ENCODE results near the gene PHETA2.
"Not testable (repeated sequence)": the region's sequence is repeated elsewhere in the genome, so short reads cannot be mapped to it uniquely, and the experiment has no call there.

Gene PHETA2

GRCh38 chr22:42077486-42078125, 3.6 kb downstream of the PHETA2 start:
- no peaks in the 10 kb centered on the region for H3K27me3 Mint-ChIP-seq
- no peak overlapping the region for H3K4me3 Mint-ChIP-seq
- H3K4me1 Mint-ChIP-seq (ENCODE audit: low read depth): peaks cover 43% of the 10 kb centered on the region
- no peaks in the 10 kb centered on the region for H3K9me3 Mint-ChIP-seq
- peak overlapping the region; percentile 26 for H3K27ac Mint-ChIP-seq
- peaks cover 10% of the 10 kb centered on the region for H3K36me3 Mint-ChIP-seq (ENCODE audit: low read depth)

GRCh38 chr22:42078469-42079318, 4.6 kb downstream of the PHETA2 start:
- peak overlapping the region; percentile 93 for H3K27ac Mint-ChIP-seq
- no peaks in the 10 kb centered on the region for H3K27me3 Mint-ChIP-seq
- H3K36me3 Mint-ChIP-seq (ENCODE audit: low read depth): peaks cover 16% of the 10 kb centered on the region
- H3K9me3 Mint-ChIP-seq: no peaks in the 10 kb centered on the region
- H3K4me3 Mint-ChIP-seq: peak overlapping the region; percentile 96
- peaks cover 40% of the 10 kb centered on the region for H3K4me1 Mint-ChIP-seq (ENCODE audit: low read depth)

DNA sequence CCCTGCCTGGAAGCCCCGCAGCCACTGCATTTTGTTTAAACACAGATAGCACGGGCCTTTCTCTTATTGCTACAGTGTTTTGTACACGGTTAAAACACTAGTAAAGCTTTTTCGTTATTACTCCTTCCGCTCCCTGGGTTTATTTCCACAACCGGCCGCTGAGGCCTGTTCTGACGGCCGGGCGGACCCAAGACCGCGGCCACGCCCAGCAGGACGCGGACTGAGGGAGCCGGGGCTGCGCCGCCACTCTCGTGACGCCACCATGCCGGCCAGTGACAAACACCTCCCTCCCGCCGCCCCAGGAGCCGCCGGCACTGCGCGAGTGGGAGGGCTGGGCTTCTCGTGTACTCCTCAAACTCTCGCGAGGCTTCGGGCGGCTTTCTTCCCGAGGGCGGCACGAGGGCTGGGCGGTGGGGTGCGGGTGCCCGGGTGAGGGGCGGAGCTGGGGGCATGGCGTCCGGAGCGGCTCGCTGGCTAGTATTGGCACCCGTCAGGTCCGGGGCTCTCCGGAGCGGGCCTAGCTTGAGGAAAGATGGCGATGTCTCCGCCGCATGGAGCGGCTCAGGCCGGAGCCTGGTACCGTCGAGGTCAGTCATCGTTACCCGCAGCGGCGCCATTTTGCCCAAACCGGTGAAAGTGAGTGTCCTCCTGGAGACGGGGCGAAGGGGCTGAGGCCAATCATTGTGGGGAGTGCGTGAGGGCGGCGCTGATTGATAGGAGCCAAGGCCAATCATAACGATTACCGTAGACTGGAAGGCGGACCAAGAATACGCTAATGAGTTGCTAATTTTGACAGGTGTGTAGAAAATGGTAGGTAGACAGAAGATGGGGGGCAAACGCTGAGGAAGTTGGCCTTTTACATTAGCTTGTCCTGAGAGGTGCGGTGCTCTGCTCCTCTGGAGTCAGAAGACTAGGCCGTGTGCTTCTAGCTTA, 5.5 kb downstream of the PHETA2 start, which contains the start of gene SMDT1:
Gene SMDT1 (plus strand): TSS at position 382 of the 933 bp plus-strand sequence. CDS start 69 bp downstream, at position 451.
- H3K27ac Mint-ChIP-seq: peak within 1 kb of the TSS; percentile 93

GRCh38 chr22:42080287-42080686, 6.2 kb downstream of the PHETA2 start:
- no peaks in the 10 kb centered on the region for H3K9me3 Mint-ChIP-seq
- H3K27me3 Mint-ChIP-seq: no peaks in the 10 kb centered on the region
- peaks cover 39% of the 10 kb centered on the region for H3K4me1 Mint-ChIP-seq (ENCODE audit: low read depth)
- H3K4me3 Mint-ChIP-seq: peak overlapping the region; percentile 96
- peak overlapping the region; percentile 93 for H3K27ac Mint-ChIP-seq
- H3K36me3 Mint-ChIP-seq (ENCODE audit: low read depth): peaks cover 28% of the 10 kb centered on the region

More for the DNA sequence above, 5.5 kb downstream of the PHETA2 start, which contains the start of gene SMDT1:
- Mint-ChIP-seq H3K27me3 (no peaks in the 10 kb centered on the region), H3K4me3 (peak within 1 kb of the TSS; percentile 96), H3K36me3 (ENCODE audit: low read depth) (peaks cover 23% of the 10 kb centered on the region), H3K9me3 (no peaks in the 10 kb centered on the region), H3K4me1 (ENCODE audit: low read depth) (peaks cover 39% of the 10 kb centered on the region)

DNA sequence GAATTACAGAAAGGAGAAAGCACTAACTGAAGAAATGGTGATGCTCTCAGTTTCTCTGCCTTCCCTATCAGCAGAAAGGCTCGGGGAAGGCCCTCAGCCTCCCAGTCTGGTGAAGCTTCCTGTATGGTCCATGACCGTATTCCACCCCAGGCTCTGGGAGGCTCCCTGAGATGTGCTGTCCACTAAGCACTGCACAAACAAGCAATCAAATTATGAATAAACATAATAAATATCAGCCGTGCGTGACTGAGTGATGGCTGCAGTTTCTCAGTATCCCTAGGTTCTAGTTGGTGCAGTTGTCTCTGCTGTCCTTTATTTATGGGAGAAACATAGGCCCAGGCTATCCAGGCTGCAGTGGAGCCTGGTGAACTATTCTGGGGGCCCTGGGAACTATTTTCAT, 9.1 kb downstream of the PHETA2 start:
- Mint-ChIP-seq H3K4me1 (ENCODE audit: low read depth) (peaks cover 42% of the 10 kb centered on the region), H3K9me3 (no peaks in the 10 kb centered on the region), H3K27me3 (no peaks in the 10 kb centered on the region), H3K4me3 (no peak overlapping the region), H3K27ac (no peak overlapping the region), H3K36me3 (ENCODE audit: low read depth) (peaks cover 48% of the 10 kb centered on the region)

DNA sequence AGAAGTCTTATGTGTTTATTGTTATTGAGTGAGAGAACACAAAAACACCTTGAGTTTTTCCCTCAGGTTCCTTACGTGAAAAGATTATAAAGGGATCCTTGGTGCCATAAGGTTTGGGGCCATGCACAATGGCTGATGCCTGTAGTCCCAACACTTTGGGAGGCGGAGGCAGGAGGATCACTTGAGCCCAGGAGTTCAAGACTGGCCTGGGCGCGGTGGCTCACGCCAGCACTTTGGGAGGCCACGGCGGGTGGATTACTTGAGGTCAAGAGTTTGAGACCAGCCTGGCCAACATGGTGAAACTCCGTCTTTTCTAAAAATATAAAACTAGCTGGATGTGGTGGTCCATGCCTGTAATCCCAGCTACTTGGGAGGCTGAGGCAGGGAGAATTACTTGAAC, 10.8 kb downstream of the PHETA2 start:
- H3K27ac Mint-ChIP-seq: no peak overlapping the region
- peaks cover 62% of the 10 kb centered on the region for H3K36me3 Mint-ChIP-seq (ENCODE audit: low read depth)
- peaks cover 46% of the 10 kb centered on the region for H3K4me1 Mint-ChIP-seq (ENCODE audit: low read depth)
- no peaks in the 10 kb centered on the region for H3K27me3 Mint-ChIP-seq
- H3K4me3 Mint-ChIP-seq: no peak overlapping the region
- H3K9me3 Mint-ChIP-seq: no peaks in the 10 kb centered on the region

- H3K4me3 Mint-ChIP-seq: no peak overlapping the region
- no peak overlapping the region for H3K27ac Mint-ChIP-seq
- no peaks in the 10 kb centered on the region for H3K9me3 Mint-ChIP-seq
- H3K36me3 Mint-ChIP-seq (ENCODE audit: low read depth): peaks cover 65% of the 10 kb centered on the region
- peaks cover 39% of the 10 kb centered on the region for H3K4me1 Mint-ChIP-seq (ENCODE audit: low read depth)
- no peaks in the 10 kb centered on the region for H3K27me3 Mint-ChIP-seq
Observed at GRCh38 chr22:42086051-42086450, 12.0 kb downstream of the PHETA2 start.

- H3K9me3 Mint-ChIP-seq: no peaks in the 10 kb centered on the region
- peaks cover 35% of the 10 kb centered on the region for H3K36me3 Mint-ChIP-seq (ENCODE audit: low read depth)
- no peaks in the 10 kb centered on the region for H3K27me3 Mint-ChIP-seq
- H3K27ac Mint-ChIP-seq: peak within 1 kb of the TSS; percentile 98
- H3K4me1 Mint-ChIP-seq (ENCODE audit: low read depth): peaks cover 25% of the 10 kb centered on the region
- peak within 1 kb of the TSS; percentile 98 for H3K4me3 Mint-ChIP-seq
Observed at GRCh38 chr22:42090596-42091454, 16.8 kb downstream of the PHETA2 start, which contains the start of gene NDUFA6. Gene NDUFA6, minus strand, starts transcription at chr22:42090772. Its CDS starts 28 bp downstream, at chr22:42090744.

GRCh38 chr22:42091455-42091782, 17.4 kb downstream of the PHETA2 start:
- Mint-ChIP-seq H3K9me3 (no peaks in the 10 kb centered on the region), H3K4me1 (ENCODE audit: low read depth) (peaks cover 25% of the 10 kb centered on the region), H3K27me3 (no peaks in the 10 kb centered on the region), H3K4me3 (peak overlapping the region; percentile 98), H3K27ac (peak overlapping the region; percentile 83), H3K36me3 (ENCODE audit: low read depth) (peaks cover 29% of the 10 kb centered on the region)

GRCh38 chr22:42101199-42101598, 27.2 kb downstream of the PHETA2 start:
- Mint-ChIP-seq H3K27me3 (no peaks in the 10 kb centered on the region), H3K9me3 (peaks cover 10% of the 10 kb centered on the region)

DNA sequence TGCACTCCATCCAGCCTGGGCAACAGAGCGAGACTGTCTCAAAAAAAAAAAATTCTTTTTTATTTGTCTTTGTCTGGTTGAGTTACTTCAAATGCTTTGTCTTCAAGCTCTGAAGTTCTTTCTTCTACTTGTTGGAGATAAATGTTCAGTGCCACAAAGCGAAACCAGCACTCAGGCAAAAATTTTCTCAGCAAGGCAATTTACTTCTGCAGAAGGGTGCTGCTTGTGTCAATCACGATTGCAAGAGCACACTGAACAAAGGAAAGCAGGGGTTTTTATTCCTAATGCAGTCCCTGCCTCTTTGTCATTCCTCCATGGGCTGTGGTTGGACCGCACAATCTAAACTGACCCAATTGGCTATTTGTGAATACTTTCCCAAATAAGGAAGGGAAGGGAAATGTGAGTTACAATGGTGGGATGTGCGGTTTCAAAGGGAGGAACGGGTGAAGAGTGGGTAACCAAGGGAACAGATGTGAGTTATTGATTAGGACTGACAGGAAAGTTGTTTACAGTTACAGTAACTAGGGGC, 30.3 kb downstream of the PHETA2 start:
- H3K4me1 Mint-ChIP-seq (ENCODE audit: low read depth); H3K27ac Mint-ChIP-seq; H3K27me3 Mint-ChIP-seq; H3K4me3 Mint-ChIP-seq: not testable (repeated sequence)
- Mint-ChIP-seq H3K36me3 (ENCODE audit: low read depth) (peaks cover 34% of the 10 kb centered on the region), H3K9me3 (peaks cover 10% of the 10 kb centered on the region)

More at GRCh38 chr22:42101199-42101598, 27.2 kb downstream of the PHETA2 start:
- Mint-ChIP-seq H3K4me1 (ENCODE audit: low read depth) (no peaks in the 10 kb centered on the region), H3K27ac (no peak overlapping the region), H3K4me3 (no peak overlapping the region), H3K36me3 (ENCODE audit: low read depth) (peaks cover 43% of the 10 kb centered on the region)

DNA sequence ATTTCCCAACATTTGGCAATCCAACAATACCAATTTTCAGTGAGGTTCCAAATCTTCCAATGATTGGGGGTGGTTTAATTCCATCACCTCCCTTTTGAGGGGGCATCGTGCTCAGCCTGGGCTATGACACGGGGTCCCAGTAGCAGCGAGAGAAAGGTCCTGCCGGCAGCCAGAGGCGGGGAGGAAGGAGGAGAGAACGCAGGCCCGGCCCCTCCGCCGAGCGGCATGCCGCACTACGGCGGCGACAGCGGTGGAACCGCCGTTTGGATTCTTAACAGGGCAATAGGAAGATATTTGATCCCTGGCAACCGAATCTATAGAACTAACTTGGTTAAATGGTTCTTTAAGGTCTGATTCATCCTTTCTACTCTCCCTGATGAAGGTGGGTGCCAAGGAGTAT, 34.8 kb downstream of the PHETA2 start:
- H3K4me1 Mint-ChIP-seq (ENCODE audit: low read depth): no peaks in the 10 kb centered on the region
- H3K36me3 Mint-ChIP-seq (ENCODE audit: low read depth): peaks cover 11% of the 10 kb centered on the region
- H3K27ac Mint-ChIP-seq: no peak overlapping the region
- no peaks in the 10 kb centered on the region for H3K27me3 Mint-ChIP-seq
- H3K9me3 Mint-ChIP-seq: peaks cover 7% of the 10 kb centered on the region
- no peak overlapping the region for H3K4me3 Mint-ChIP-seq

DNA sequence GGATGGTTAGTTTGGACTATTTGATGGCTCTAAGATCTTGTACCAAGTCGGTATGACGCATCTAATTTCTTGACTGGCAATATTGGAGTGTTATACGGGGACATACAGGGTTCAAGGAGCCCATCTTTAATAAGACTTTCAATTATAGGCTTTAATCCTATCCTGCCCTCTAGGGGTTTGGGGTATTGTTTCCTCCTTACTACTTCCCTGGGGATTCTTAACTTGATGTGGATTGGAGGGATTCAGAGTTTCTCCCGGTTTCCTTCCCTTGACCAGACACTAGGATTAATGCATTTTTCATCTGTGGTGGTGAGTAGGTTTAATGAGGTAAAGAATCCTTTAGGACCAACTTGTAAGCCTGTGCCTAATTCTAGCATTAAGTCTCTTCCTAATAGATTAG, 37.8 kb downstream of the PHETA2 start:
- no peaks in the 10 kb centered on the region for H3K27me3 Mint-ChIP-seq
- no peak overlapping the region for H3K27ac Mint-ChIP-seq

GRCh38 chr22:42112793-42113192, 38.7 kb downstream of the PHETA2 start:
- not testable (repeated sequence) for H3K27me3 Mint-ChIP-seq; H3K4me1 Mint-ChIP-seq (ENCODE audit: low read depth); H3K4me3 Mint-ChIP-seq; H3K27ac Mint-ChIP-seq; H3K9me3 Mint-ChIP-seq
- H3K36me3 Mint-ChIP-seq (ENCODE audit: low read depth): peaks cover 19% of the 10 kb centered on the region

More for the DNA sequence above, 37.8 kb downstream of the PHETA2 start:
- peaks cover 19% of the 10 kb centered on the region for H3K36me3 Mint-ChIP-seq (ENCODE audit: low read depth)
- no peak overlapping the region for H3K4me3 Mint-ChIP-seq
- H3K9me3 Mint-ChIP-seq: peaks cover 3% of the 10 kb centered on the region
- no peaks in the 10 kb centered on the region for H3K4me1 Mint-ChIP-seq (ENCODE audit: low read depth)

All from stimulated activated naive CD8-positive, alpha-beta T cell treated with anti-CD3 and anti-CD28 coated beads, Interleukin-15, Interleukin-2, amounts not matched to agents 100 ng/mL and 50 ng/mL, for 24 hours (primary cell).